HTR-8/SVneo (cell line): Measurements from ENCODE around the gene EFCAB6.
A peak's percentile ranks its signal among the peaks of the same experiment; 100 is the strongest.

Experiments
- DNase-seq: peaks from one replicate; pipeline ENCODE4 v3.0.0; 2011; ENCODE audit warnings: low spot score, mixed read lengths; ENCODE audit not compliant: insufficient read length
- FAIRE-seq: peaks from 2 replicates; lab custom pipeline; 2011; peaks lifted over from hg19 to GRCh38; lab: Jason Lieb, UNC

The EFCAB6 gene

GRCh38 chr22:43755011-43755410 is 57.1 kb downstream of the EFCAB6 start:
- DNase-seq (no peak), FAIRE-seq (no peak)

DNA sequence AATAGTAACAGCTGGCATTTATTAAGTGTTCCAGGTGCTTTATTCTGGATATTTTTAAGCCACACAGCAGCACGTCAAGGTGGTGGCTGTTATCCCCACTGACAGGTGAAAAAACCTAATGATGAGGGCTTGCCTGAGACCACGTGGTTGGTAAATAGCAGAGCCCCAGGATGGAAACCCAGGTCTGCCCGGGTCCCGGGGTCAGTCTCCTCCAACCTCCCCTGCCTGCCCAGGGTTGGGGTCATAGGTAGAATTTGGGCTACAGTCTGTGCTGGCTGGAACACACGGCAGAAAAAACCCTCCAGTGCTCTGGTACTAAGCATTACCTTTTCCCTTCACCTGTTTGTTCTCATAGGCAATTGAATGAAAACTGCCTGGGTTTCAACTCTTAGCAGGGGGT is 57.9 kb downstream of the EFCAB6 start:
- FAIRE-seq (no peak), DNase-seq (no peak)

- FAIRE-seq, result no peak
- no peak for DNase-seq
Observed at GRCh38 chr22:43753688-43754087, 58.4 kb downstream of the EFCAB6 start.

- DNase-seq, result no peak
- FAIRE-seq, result no peak
Observed at GRCh38 chr22:43750751-43751150, 61.4 kb downstream of the EFCAB6 start.

GRCh38 chr22:43749473-43749872 is 62.6 kb downstream of the EFCAB6 start:
- FAIRE-seq, result no peak
- DNase-seq, result no peak

DNA sequence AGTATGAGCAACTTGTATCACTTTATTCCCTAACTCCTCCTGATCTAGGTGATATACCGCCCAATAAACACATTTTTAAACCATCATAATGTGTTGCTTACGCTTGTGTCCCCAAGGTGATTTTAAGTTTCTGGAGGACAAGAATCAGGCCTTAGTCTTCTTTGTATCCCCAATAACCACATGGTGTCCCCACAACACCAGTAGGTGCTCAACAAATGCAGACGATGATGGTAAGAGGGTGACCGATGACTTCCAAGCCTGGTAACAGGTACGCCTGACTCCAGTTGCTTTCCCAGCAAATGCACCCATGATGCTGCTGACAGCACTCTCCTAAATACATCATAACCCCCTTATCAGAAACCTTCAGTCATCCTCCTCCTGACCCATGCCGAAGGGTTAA is 64.2 kb downstream of the EFCAB6 start:
- FAIRE-seq (no peak), DNase-seq (no peak)

GRCh38 chr22:43747058-43747457 is 65.0 kb downstream of the EFCAB6 start:
- FAIRE-seq (no peak), DNase-seq (no peak)

DNA sequence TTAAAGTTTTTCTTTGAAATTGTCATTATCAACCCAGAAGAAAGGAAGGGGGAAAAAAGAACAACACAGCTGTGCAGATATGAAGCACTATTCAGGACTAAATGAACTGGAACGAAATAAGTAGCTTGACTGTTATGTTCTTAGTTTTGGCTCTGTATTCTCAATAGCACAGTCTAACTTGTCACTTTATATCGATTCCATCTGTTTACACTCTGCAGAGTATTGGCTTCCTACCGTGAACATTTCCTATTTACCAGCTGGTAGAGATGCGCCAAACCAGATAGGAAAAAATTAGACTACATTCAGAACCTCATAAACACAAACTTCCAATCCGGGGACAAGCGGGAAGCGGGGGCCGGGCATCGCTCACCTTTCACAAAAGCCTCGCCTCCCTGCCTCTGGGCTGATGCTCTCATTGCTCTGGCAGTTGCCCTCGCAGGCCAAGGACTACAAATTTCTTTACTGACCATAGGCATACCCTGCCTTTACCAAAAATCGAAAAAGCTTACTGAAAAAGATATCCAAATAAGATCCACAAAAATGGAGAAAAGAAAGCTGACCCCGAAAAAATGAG is 66.2 kb downstream of the EFCAB6 start:
- DNase-seq, result no peak
- no peak for FAIRE-seq

- no peak for FAIRE-seq
- DNase-seq, result no peak
Observed at GRCh38 chr22:43745411-43745770, 66.7 kb downstream of the EFCAB6 start.

GRCh38 chr22:43744700-43745410 is 67.2 kb downstream of the EFCAB6 start:
- DNase-seq (no peak), FAIRE-seq (no peak)

DNA sequence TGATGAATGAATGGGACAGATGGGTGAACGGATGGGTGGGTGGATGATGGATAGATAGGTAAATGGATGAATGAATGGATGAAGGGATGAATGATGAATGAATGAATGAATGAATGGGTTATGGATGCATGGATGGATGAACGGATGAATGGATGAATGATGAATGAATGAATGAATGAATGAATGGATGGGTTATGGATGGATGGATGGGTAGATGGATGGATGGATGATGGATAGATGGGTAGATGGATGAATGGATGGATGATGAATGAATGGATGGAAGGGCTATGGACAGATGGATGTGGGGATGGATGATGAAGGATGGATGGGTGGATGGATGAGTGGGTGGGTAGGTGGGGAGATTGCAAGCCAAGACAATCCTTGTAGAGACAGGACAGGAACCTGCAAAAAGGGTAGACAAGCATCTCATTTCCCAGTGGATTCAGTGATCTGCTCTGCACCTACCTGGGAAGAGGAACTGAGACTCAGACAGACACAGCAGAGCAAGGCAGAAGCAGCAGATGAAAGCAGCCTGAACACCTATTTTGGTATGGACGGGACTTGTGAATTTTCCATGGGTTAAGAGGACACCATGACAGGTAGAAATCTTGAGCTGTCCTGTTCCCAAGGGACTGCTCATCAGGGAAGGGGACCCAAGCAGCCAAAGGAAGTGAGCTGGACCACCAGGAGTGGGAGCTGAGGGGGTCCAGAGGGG is 68.0 kb downstream of the EFCAB6 start:
- DNase-seq (no peak), FAIRE-seq (no peak)

GRCh38 chr22:43743131-43743530 is 69.0 kb downstream of the EFCAB6 start:
- no peak for DNase-seq
- no peak for FAIRE-seq

- DNase-seq (no peak), FAIRE-seq (no peak)
Observed at GRCh38 chr22:43742154-43742950, 69.8 kb downstream of the EFCAB6 start.

DNA sequence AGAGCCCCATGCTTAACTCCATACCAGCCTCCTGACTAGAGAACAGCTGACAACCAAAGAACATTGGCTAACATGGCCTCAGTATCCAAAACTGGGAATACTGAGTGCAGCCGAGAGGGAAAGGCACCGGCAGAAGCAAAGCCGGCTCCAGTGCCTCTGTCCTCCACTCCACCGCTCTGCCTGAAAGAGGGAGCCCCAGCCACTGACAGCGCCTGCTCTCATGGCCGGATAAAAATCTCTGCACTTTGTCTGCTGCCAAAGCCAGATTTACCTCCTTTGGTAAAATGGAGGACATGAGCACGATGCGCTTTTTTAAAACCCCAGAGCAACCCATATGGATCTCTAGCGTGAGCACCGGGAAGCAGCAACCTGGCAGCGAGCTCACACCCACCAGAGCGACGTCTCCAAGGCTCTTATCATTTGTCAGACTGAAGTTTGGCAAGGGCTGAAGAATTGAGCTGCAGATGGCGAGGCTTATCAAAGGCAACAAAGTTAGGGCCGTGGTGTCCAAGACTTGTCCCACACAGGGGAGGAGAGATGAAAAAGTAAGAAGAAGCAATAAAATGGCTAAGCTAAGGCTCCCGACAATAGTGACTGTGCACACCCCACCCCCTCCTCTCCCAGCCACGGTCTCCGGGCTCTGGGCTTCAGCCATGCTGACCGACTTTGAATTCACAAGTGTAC is 71.4 kb downstream of the EFCAB6 start:
- FAIRE-seq (no peak), DNase-seq (no peak)

- DNase-seq (no peak), FAIRE-seq (no peak)
Observed at GRCh38 chr22:43739851-43740379, 72.2 kb downstream of the EFCAB6 start.

- FAIRE-seq (peak; percentile 88), DNase-seq (no peak)
Observed at GRCh38 chr22:43737150-43737828, 74.8 kb downstream of the EFCAB6 start.

DNA sequence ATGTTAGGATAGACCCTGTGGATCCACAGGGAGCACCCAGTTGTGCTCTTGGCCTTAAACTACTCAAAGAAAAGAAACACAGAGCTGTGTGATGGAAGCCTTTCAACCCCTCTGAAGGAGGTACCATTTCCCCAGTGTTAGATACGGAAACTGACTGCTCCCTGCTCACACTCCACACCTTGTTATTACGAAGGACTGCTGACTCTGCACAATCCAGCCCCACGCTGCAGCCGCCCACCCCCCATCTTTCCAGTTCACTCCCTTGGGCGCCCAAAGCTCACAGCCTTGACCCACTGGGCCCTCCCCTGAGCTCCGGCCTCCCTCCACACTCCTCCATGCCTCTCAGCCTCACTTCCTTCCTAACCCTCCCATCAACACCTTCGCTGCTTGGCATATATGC is 75.5 kb downstream of the EFCAB6 start:
- no peak for FAIRE-seq
- DNase-seq, result no peak

- FAIRE-seq (no peak), DNase-seq (no peak)
Observed at GRCh38 chr22:43734370-43735150, 77.5 kb downstream of the EFCAB6 start.

DNA sequence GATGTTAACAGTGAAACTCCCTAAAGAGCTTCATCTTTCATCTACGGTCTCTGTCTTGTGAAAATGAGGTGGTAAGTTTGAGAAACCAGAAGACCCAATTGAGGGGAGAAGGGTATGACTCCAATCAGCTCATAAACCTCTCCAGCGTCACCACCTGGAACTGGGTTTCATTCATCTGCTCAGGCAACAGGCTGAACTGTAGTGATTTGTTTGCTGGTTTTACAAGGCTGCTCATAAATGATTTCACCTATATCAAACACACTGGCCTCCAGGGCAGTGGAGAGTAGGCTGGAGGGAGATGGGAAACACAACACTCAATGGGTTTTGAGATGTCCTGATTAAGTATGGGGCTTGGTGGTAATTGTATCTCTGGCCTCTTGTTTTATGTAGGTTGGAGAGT is 79.0 kb downstream of the EFCAB6 start:
- DNase-seq, result no peak
- FAIRE-seq, result no peak
